ENCODE data around the gene CYP1A1. TPM values are rescaled to one million over a fixed set of nuclear protein-coding genes. Genes with fewer than 3 reads are reported as not detected.
"Not testable (repeated sequence)": the region's sequence is repeated elsewhere in the genome, so short reads cannot be mapped to it uniquely, and the experiment has no call there.

The CYP1A1 gene
- total RNA-seq, 1 donor from 2014 or later = 0.26 TPM

DNA sequence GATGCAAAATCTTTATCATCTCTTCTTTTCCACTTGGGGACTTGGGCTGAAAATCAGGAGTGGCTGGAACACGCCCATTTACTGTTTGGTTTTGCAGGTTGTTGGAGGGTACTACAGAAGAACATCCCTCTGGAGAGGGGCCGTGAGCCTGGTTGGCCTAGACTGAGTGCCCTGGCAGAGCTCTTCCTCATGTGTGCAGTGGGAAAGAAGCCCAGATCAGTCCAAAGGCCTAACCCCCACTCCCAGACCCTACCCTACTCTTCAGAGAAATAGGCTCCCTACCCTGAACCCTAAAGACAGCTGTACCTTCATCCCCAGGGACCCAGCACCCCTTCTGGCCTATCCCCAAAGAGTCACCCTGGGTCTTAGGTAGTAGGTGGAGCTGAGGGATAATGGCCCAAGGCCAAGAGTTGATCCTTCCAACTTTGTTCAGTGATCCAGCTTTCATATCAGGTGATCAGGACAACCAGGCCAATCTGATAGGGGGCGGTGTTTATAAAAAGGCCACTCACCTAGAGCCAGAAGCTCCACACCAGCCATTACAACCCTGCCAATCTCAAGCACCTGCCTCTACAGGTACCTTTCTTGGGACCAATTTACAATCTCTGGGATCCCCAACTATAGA lies 23.1 kb upstream of the CYP1A1 start, which contains the start of gene CYP1A2:
Gene CYP1A2 (plus strand): TSS at position 524 of the 625 bp plus-strand sequence. CDS start 894 bp downstream, outside the sequence.
- H3K4me3 ChIP-seq (ENCODE audit: low read depth, low read length) = no peak within 1 kb of the TSS
- no peaks in the 10 kb centered on the region for H3K27me3 ChIP-seq (ENCODE audit: control insufficient read depth, insufficient read depth, low read length)
- DNase-seq (ENCODE audit: low read depth) (no peak), FAIRE-seq (no peak)
- TF ChIP-seq, protein P1, sequence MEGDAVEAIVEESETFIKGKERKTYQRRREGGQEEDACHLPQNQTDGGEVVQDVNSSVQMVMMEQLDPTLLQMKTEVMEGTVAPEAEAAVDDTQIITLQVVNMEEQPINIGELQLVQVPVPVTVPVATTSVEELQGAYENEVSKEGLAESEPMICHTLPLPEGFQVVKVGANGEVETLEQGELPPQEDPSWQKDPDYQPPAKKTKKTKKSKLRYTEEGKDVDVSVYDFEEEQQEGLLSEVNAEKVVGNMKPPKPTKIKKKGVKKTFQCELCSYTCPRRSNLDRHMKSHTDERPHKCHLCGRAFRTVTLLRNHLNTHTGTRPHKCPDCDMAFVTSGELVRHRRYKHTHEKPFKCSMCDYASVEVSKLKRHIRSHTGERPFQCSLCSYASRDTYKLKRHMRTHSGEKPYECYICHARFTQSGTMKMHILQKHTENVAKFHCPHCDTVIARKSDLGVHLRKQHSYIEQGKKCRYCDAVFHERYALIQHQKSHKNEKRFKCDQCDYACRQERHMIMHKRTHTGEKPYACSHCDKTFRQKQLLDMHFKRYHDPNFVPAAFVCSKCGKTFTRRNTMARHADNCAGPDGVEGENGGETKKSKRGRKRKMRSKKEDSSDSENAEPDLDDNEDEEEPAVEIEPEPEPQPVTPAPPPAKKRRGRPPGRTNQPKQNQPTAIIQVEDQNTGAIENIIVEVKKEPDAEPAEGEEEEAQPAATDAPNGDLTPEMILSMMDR (IDR thresholded peaks at IDR 0.05; ENCODE audit: insufficient read depth, low read length, severe bottlenecking) = no peak
- no peaks in the 10 kb centered on the region for H3K36me3 ChIP-seq (ENCODE audit: control insufficient read depth, insufficient read depth, low read length)

- FAIRE-seq (no peak), DNase-seq (ENCODE audit: low read depth) (no peak)
- H3K27me3 ChIP-seq (ENCODE audit: control insufficient read depth, insufficient read depth, low read length) = no peaks in the 10 kb centered on the region
- no peaks in the 10 kb centered on the region for H3K36me3 ChIP-seq (ENCODE audit: control insufficient read depth, insufficient read depth, low read length)
- TF ChIP-seq, protein P1 (IDR thresholded peaks at IDR 0.05; ENCODE audit: insufficient read depth, low read length, severe bottlenecking) = no peak
- no peak overlapping the region for H3K4me3 ChIP-seq (ENCODE audit: low read depth, low read length)
Observed at GRCh38 chr15:74746389-74746788, 21.1 kb upstream of the CYP1A1 start.

DNA sequence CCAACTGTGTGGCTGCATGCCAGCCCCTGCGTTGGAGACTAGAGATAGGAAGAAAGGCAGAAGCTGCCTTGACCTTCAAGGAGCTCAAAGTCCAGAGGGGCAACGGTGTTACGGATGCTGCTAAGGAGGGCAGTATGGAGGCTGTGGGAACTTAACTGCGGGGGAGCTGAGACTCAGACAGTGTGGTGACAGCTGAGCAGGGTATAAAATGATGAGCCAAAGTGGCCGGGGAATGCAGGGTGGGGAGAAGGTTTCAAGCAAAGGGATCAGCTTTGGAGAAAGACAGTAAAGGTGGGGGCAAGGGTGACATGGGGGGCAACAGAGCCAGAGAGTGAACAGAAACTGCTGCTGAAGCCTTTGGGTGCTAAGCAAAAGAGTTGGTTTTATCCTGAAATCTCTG lies 17.1 kb upstream of the CYP1A1 start:
- no peak for FAIRE-seq
- no peak overlapping the region for H3K4me3 ChIP-seq (ENCODE audit: low read depth, low read length)
- TF ChIP-seq, protein P1 (IDR thresholded peaks at IDR 0.05; ENCODE audit: insufficient read depth, low read length, severe bottlenecking) = no peak
- no peaks in the 10 kb centered on the region for H3K36me3 ChIP-seq (ENCODE audit: control insufficient read depth, insufficient read depth, low read length)
- no peak for DNase-seq (ENCODE audit: low read depth)
- H3K27me3 ChIP-seq (ENCODE audit: control insufficient read depth, insufficient read depth, low read length) = no peaks in the 10 kb centered on the region

- not testable (repeated sequence) for H3K4me3 ChIP-seq (ENCODE audit: low read depth, low read length); H3K36me3 ChIP-seq (ENCODE audit: control insufficient read depth, insufficient read depth, low read length); H3K27me3 ChIP-seq (ENCODE audit: control insufficient read depth, insufficient read depth, low read length); FAIRE-seq; DNase-seq (ENCODE audit: low read depth)
Observed at GRCh38 chr15:74738239-74738638, 12.9 kb upstream of the CYP1A1 start.

- TF ChIP-seq, protein P1 (IDR thresholded peaks at IDR 0.05; ENCODE audit: insufficient read depth, low read length, severe bottlenecking) = no peak
- H3K4me3 ChIP-seq (ENCODE audit: low read depth, low read length) = no peak overlapping the region
- FAIRE-seq = no peak
- peaks cover 3% of the 10 kb centered on the region for H3K27me3 ChIP-seq (ENCODE audit: control insufficient read depth, insufficient read depth, low read length)
- H3K36me3 ChIP-seq (ENCODE audit: control insufficient read depth, insufficient read depth, low read length) = no peaks in the 10 kb centered on the region
- no peak for DNase-seq (ENCODE audit: low read depth)
Observed at GRCh38 chr15:74735305-74735704, 10.0 kb upstream of the CYP1A1 start.

- Histone ChIP-seq H3K36me3 (ENCODE audit: control insufficient read depth, insufficient read depth, low read length) (no peaks in the 10 kb centered on the region), H3K4me3 (ENCODE audit: low read depth, low read length) (no peak overlapping the region), H3K27me3 (ENCODE audit: control insufficient read depth, insufficient read depth, low read length) (peaks cover 3% of the 10 kb centered on the region)
- FAIRE-seq = no peak
- TF ChIP-seq, protein P1 (IDR thresholded peaks at IDR 0.05; ENCODE audit: insufficient read depth, low read length, severe bottlenecking) = no peak
- no peak for DNase-seq (ENCODE audit: low read depth)
Observed at GRCh38 chr15:74733269-74733668, 7.9 kb upstream of the CYP1A1 start.

All from bronchial epithelial cell (primary cell).